Skeletal muscle satellite cell (primary cell): Measurements from ENCODE around the gene DOCK4.
A peak's percentile ranks its signal among the peaks of the same experiment; 100 is the strongest.

Experiments used
- H3K27me3 ChIP-seq: 2 replicates; pipeline ENCODE4 v1.7.0; 2013; ENCODE audit warnings: low read length; ENCODE audit not compliant: control insufficient read depth, insufficient read depth
- H3K36me3 ChIP-seq: 2 replicates; pipeline ENCODE4 v1.7.0; 2013; ENCODE audit warnings: mild to moderate bottlenecking, control low read depth, low read length; ENCODE audit not compliant: insufficient read depth
- H3K4me1 ChIP-seq: 2 replicates; pipeline ENCODE4 v1.7.0; 2013; ENCODE audit warnings: low read length; ENCODE audit not compliant: control insufficient read depth, insufficient read depth
- H3K4me2 ChIP-seq: 2 replicates; pipeline ENCODE4 v1.7.0; 2013; ENCODE audit warnings: mild to moderate bottlenecking, low read length
- H3K4me3 ChIP-seq: 2 replicates; pipeline ENCODE4 v1.7.0; 2013; ENCODE audit warnings: low read length
- H3K9ac ChIP-seq: 2 replicates; pipeline ENCODE4 v1.7.0; 2013; ENCODE audit warnings: mild to moderate bottlenecking, low read depth, low read length, moderate library complexity
- H3K9me3 ChIP-seq: replicated peaks from 2 replicates; pipeline ENCODE4 v1.7.0; 2013; ENCODE audit warnings: mild to moderate bottlenecking, control low read depth, low read length

Gene DOCK4

DNA sequence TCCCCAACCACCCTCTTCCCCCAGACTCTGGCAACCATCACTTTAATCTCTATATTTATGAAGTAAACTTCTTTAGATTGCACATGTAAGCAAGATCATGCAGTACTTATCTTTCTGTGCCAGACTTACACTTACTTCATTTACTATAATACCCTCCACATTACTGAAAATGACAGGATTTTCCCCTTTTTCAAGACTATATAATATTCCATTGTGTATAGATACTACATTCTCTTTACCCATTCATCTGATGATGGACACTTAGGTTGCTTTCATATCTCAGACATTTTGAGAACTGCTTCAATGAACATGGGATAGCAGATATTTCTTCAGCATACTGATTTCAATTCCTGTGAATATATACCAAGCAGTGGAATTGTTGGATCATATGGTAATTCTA lies 4.4 kb downstream of the DOCK4 start:
- Histone ChIP-seq H3K9ac (no peak overlapping the region), H3K4me1 (peaks cover 36% of the 10 kb centered on the region), H3K4me3 (no peak overlapping the region), H3K27me3 (no peaks in the 10 kb centered on the region), H3K9me3 (no peaks in the 10 kb centered on the region), H3K4me2 (no peak overlapping the region), H3K36me3 (no peaks in the 10 kb centered on the region)

DNA sequence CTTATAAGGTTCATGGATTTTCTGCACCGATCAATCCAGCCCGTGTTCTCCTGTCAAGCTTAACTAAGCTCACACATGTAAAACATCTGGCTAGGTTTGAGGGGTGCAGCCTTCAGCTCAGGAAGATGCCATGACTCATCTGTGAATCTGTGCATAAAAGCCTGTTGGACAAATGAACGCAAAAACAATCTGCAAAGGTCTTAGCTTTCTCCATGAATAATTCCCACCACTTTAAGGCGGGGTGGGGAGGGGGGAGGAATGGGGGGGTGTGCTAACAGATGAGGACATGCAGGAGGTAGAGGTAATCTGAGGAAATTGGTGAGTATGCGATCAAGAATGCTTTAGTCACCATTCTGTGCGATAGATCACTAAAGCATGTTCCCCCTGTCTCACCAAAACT lies 4.8 kb downstream of the DOCK4 start:
- no peaks in the 10 kb centered on the region for H3K36me3 ChIP-seq
- H3K4me3 ChIP-seq: no peak overlapping the region
- H3K4me2 ChIP-seq: no peak overlapping the region
- no peak overlapping the region for H3K9ac ChIP-seq
- no peaks in the 10 kb centered on the region for H3K27me3 ChIP-seq
- no peaks in the 10 kb centered on the region for H3K9me3 ChIP-seq
- H3K4me1 ChIP-seq: peaks cover 36% of the 10 kb centered on the region

DNA sequence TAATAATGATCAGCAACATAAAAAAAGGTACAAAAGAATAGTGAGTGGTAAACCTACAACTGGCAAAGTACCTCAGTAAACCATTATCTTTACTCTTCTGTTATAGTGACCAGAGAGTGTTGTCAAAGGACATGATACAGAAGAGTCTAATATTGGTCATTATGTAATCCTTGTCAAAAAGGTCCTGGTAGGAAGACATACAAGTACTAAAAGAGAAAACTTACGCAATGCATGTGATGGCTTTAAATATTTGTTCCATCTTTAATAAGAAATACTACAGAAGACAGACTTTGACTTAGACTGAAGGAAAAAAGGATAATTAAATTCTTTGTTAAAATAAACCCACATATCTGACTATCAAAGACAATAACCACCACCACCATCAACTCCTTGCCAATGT lies 6.5 kb downstream of the DOCK4 start:
- Histone ChIP-seq H3K4me3 (peak overlapping the region; percentile 11), H3K9ac (no peak overlapping the region), H3K27me3 (no peaks in the 10 kb centered on the region), H3K4me2 (peak overlapping the region; percentile 13), H3K4me1 (peaks cover 36% of the 10 kb centered on the region), H3K9me3 (no peaks in the 10 kb centered on the region), H3K36me3 (no peaks in the 10 kb centered on the region)

DNA sequence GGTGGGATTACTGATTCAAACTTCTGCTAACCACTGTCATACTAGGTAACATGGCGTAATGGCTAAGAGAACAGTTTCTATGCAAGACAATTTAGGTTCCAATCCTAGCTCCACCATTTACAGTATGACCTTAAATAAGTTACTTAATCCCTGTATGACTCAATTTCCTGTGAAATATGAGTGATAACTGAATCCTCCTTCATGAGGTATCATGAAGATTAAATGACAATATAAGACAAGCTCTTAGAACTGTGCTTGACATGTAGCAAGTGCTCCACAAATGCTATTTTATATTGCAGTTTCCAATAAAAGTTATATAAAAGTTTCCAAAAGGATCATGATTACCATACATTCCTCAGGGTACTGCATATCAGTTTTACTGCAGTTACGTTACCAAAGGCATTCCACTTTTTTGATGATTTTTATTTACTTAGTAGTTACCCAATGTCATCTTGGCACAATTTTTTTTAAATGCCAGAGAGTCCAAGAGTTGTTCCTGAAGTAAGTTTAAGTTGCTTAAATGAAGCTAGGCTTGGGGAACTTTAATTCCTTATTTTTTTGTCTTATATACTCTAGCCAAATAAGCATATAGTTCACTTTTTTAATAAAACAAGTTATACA lies 7.1 kb downstream of the DOCK4 start:
- Histone ChIP-seq H3K27me3 (no peaks in the 10 kb centered on the region), H3K4me2 (peak overlapping the region; percentile 13), H3K4me1 (peaks cover 36% of the 10 kb centered on the region), H3K4me3 (peak overlapping the region; percentile 11), H3K36me3 (no peaks in the 10 kb centered on the region), H3K9me3 (no peaks in the 10 kb centered on the region), H3K9ac (no peak overlapping the region)

DNA sequence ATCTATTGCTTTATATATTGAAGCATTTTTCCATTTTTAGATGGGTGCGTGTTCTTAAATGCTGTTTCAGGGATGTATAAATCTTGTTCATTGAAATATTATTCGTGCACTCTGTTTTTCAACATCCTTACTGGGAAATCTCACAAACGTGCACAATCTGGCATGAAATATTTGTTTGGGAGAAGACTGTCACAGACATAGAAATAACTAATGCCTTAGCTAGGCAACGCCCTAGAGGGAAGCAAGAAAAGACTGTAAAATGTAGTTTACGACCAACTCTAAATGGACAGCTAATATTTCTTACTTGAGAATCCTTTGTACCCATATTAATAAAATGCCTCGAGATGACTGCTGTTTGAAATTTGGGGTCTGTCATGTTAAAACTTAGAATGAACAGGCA lies 8.9 kb downstream of the DOCK4 start:
- Histone ChIP-seq H3K4me2 (no peak overlapping the region), H3K9ac (no peak overlapping the region), H3K27me3 (no peaks in the 10 kb centered on the region), H3K36me3 (no peaks in the 10 kb centered on the region), H3K9me3 (no peaks in the 10 kb centered on the region), H3K4me3 (no peak overlapping the region), H3K4me1 (peaks cover 31% of the 10 kb centered on the region)

DNA sequence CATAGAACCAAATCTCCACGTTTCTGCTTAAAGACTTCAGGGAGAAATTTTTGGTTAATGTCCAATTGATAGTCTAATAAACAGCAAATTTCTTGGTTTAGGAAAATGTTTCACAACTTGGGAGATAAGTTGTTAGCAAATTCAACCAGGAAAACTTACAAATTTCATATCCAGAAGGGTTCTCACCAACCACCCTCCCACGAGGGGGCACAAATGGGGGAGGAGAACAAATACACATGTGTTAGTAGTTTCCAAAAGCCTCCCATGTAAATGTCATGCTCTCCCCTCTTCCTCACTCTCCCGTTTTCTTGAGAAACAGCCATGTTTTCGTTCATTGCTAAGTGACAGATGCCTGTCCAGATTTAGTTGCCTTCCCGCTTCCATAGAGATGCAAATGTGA lies 10.5 kb downstream of the DOCK4 start:
- Histone ChIP-seq H3K36me3 (no peaks in the 10 kb centered on the region), H3K4me2 (no peak overlapping the region), H3K4me3 (no peak overlapping the region), H3K9me3 (no peaks in the 10 kb centered on the region), H3K27me3 (no peaks in the 10 kb centered on the region), H3K9ac (no peak overlapping the region), H3K4me1 (peaks cover 28% of the 10 kb centered on the region)

DNA sequence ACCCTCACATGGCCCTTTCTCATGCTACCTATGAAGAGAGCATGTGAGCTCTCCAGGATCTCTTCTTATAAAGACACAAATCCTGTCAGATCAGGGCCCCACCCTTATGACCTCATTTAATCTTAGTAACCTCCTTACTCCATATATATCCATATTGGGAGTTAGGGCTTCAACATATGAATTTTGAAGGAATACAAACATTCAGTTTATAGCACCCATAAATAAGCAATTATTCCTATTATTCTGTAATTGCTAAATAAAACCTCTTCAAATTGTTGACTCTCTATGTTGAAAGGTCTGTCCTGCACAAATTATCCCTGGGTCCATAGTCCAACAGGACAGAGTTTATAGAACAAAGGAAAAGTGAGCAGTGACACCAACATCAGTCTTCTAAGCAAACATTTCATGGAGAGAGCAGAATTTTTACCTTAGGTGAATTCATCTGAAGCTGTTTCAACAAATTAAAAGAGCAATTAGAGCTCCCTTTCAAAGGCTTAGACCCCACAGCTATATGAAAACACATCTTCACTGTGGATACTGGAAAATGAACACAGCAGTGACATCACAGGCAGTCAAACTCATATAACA lies 12.2 kb downstream of the DOCK4 start:
- no peaks in the 10 kb centered on the region for H3K36me3 ChIP-seq
- H3K9ac ChIP-seq: no peak overlapping the region
- peaks cover 17% of the 10 kb centered on the region for H3K4me1 ChIP-seq
- H3K9me3 ChIP-seq: no peaks in the 10 kb centered on the region
- H3K4me2 ChIP-seq: no peak overlapping the region
- no peak overlapping the region for H3K4me3 ChIP-seq
- no peaks in the 10 kb centered on the region for H3K27me3 ChIP-seq

DNA sequence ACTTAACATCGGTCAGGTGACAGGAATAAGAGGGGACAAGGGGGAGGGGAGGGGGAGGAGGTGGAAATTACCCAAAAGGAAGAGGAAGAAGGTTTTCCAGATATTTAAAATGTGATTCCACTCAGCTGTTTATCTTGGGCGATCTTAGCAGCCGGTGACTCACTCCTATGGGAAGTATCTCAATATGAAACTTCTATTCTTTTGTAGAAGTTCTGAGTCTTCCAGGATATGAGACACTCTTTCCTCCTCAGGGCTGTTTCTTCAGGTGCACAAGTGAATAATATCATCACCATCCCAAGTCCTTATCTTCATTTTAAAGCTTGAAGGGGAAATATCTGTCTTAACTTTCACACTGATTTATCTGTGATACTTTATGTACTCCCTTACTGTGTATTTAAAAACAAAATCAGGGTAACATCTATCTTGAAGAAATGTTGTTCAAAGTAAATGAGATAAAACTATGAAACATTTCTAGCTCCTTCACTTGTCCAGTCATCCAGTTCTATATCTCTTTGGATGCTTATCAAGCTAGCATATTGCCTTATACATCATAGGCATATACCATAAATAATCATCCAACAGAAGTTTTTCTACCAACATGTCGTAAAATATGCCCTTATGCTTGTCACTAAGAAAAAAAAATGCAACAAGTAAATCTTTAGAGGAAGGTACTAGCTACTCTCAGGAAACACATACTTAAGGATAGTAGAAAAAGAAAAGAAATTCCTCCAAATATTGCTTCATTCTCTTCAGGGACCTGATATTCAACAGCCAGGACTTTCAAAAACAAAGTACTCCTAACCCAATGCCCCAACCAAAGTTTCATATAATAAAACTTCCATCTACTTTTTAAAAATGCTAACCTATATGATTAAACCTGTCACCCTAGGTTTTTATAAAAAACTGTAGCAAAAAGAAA lies 13.7 kb downstream of the DOCK4 start:
- Histone ChIP-seq H3K4me2 (no peak overlapping the region), H3K36me3 (no peaks in the 10 kb centered on the region), H3K9me3 (no peaks in the 10 kb centered on the region), H3K27me3 (no peaks in the 10 kb centered on the region), H3K4me3 (no peak overlapping the region), H3K4me1 (peaks cover 9% of the 10 kb centered on the region), H3K9ac (no peak overlapping the region)

DNA sequence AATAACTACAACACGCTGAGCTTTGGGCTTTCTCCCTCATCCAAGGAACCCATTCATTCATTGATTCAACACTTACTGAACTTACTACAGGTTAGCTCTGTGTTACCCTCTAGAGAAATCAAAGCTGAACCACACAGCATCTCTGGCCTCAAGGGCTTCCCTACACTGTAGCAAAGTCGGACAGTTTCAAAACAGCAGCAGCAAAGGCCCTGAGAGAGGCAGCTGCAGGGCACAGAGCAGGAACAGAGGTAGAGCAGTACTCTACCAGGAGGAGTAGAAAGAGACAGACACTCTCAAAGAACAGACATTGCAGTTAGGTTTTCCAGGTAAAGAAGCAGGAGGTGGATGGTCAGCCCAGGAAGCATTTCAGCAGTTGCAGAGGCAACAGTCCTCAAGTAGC lies 16.1 kb downstream of the DOCK4 start:
- Histone ChIP-seq H3K4me1 (peaks cover 14% of the 10 kb centered on the region), H3K4me2 (no peak overlapping the region), H3K36me3 (no peaks in the 10 kb centered on the region), H3K4me3 (no peak overlapping the region), H3K27me3 (no peaks in the 10 kb centered on the region), H3K9ac (no peak overlapping the region), H3K9me3 (no peaks in the 10 kb centered on the region)

DNA sequence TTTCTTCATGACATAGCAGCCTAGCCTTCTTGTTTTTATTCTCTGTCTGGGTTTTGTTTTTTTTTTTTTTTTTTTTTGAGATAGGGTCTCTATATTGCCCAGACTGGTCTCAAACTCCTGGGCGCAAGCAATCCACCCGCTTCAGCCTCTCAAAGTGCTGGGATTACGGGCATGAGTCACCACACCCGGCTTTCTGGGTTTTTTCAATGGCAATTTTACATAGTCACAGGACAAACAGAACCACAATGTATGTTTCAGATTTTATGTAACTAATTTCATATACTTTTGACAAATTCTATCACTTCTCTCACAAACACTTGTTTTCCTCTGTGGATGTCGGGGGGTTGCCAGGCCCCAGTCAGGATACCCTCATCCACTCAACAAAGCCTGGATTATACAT lies 16.5 kb downstream of the DOCK4 start:
- H3K9me3 ChIP-seq: no peaks in the 10 kb centered on the region
- H3K36me3 ChIP-seq: no peaks in the 10 kb centered on the region
- H3K9ac ChIP-seq: no peak overlapping the region
- no peaks in the 10 kb centered on the region for H3K27me3 ChIP-seq
- H3K4me3 ChIP-seq: no peak overlapping the region
- H3K4me2 ChIP-seq: no peak overlapping the region
- H3K4me1 ChIP-seq: peaks cover 14% of the 10 kb centered on the region

DNA sequence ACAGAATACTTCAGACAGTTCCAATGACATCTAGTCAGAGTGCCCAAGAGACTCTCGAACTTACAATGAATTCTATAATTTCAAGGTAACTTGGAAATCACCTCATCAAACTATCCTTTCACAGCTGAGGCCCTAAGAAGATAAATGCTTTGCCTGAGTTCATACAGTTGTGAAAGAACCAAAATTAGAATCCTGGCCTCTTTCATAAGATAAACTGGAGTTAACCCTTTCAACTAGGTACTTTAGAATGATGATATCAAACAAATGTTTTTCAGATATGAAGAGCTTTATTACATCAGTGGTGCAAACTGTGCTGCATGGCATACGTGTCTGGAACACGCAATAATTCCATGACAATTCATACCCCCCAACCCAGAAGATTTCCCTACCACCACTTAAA lies 17.9 kb downstream of the DOCK4 start:
- no peaks in the 10 kb centered on the region for H3K27me3 ChIP-seq

More for the DNA sequence above, 17.9 kb downstream of the DOCK4 start:
- H3K9me3 ChIP-seq: no peaks in the 10 kb centered on the region
- no peak overlapping the region for H3K4me3 ChIP-seq
- no peaks in the 10 kb centered on the region for H3K36me3 ChIP-seq
- no peak overlapping the region for H3K4me2 ChIP-seq
- peaks cover 14% of the 10 kb centered on the region for H3K4me1 ChIP-seq
- no peak overlapping the region for H3K9ac ChIP-seq
